B cell (primary cell): ENCODE results near the gene CD79B. TPM values are rescaled to one million over a fixed set of nuclear protein-coding genes. Genes with fewer than 3 reads are reported as not detected.

Source experiments
- ATAC-seq: fragments of 200-7000 bp; cut with Tn5 transposase; one replicate; pipeline ENCODE4 v1.10.0; 2021; ENCODE audit warnings: low read depth, mild to moderate bottlenecking, moderate number of reproducible peaks, moderate library complexity
- CTCF ChIA-PET: fragments of 350-600 bp; sonication (Branson Sonifier 250); formaldehyde crosslinking; loops from one replicate; lab custom pipeline; 2021; ENCODE audit warnings: antibody characterized with exemption, inconsistent platforms; lab: Charles Lee
- POLR2A ChIA-PET: fragments of 350-600 bp; sonication (Branson Sonifier 250); formaldehyde crosslinking; loops from one replicate; lab custom pipeline; 2021; ENCODE audit warnings: antibody characterized with exemption; lab: Charles Lee
- DNase-seq: peaks from one replicate; pipeline ENCODE4 v3.0.0; 2013
- H2AFZ ChIP-seq: 2 replicates; pipeline ENCODE4 v1.6.1; 2012; ENCODE audit warnings: mild to moderate bottlenecking, low read depth, low read length; ENCODE audit not compliant: insufficient read depth, poor library complexity, severe bottlenecking
- H3K27ac ChIP-seq, 2 donors: 1 replicate in 1 of 2; 2 replicates in 1 of 2; pipeline ENCODE4 v1.5.1; 2012 to 2013; ENCODE audit warnings: low read length in 2 of 2, mild to moderate bottlenecking in 2 of 2, moderate library complexity in 1 of 2
- H3K27me3 ChIP-seq, 4 experiments: fragments of 200-600 bp in 1 of 4; sonication (generic) in 1 of 4; replicated peaks in 1 of 4; 1 replicate in 2 of 4; 2 replicates in 2 of 4; pipeline versions ENCODE4 v1.6.1 to v1.7.0; 2013 to 2016; ENCODE audit warnings: low read length in 3 of 4, mild to moderate bottlenecking in 2 of 4, mixed read lengths in 1 of 4, moderate library complexity in 1 of 4; ENCODE audit not compliant: insufficient read depth in 4 of 4, control insufficient read depth in 3 of 4; ENCODE audit errors: control extremely low read depth in 1 of 4
- H3K36me3 ChIP-seq, 2 experiments: replicated peaks in 1 of 2; 1 replicate in 1 of 2; 2 replicates in 1 of 2; pipeline versions ENCODE4 v1.6.1 to v1.7.1; 2013; ENCODE audit warnings: low read length in 1 of 2; ENCODE audit not compliant: insufficient read depth in 2 of 2, control insufficient read depth in 1 of 2; ENCODE audit errors: control extremely low read depth in 1 of 2, extremely low read depth in 1 of 2
- H3K4me1 ChIP-seq, 2 donors: fragments of 200-600 bp in 1 of 2; sonication (generic) in 1 of 2; 1 replicate in 1 of 2; 2 replicates in 1 of 2; pipeline versions ENCODE4 v1.5.1 to v1.6.1; 2013 to 2017; ENCODE audit warnings: low read length in 2 of 2; ENCODE audit not compliant: control insufficient read depth in 2 of 2, insufficient read depth in 2 of 2
- H3K4me2 ChIP-seq: replicated peaks from 2 replicates; pipeline ENCODE3; 2012; ENCODE audit warnings: mild to moderate bottlenecking, low read depth, low read length; ENCODE audit not compliant: poor library complexity, severe bottlenecking
- H3K4me3 ChIP-seq, 5 experiments: fragments of 200-600 bp in 1 of 5; sonication (generic) in 1 of 5; 1 replicate in 3 of 5; 2 replicates in 2 of 5; pipeline versions ENCODE4 v1.5.1 to v1.7.0; 2011 to 2016; ENCODE audit warnings: low read length in 4 of 5, mild to moderate bottlenecking in 4 of 5, low read depth in 2 of 5, control low read depth in 1 of 5, moderate library complexity in 1 of 5; ENCODE audit not compliant: insufficient read depth in 1 of 5; ENCODE audit errors: control extremely low read depth in 1 of 5, extremely low read depth in 1 of 5
- H3K79me2 ChIP-seq: fragments of 200-600 bp; sonication (generic); one replicate; pipeline ENCODE4 v1.6.0; 2016; ENCODE audit warnings: low read length; ENCODE audit not compliant: control insufficient read depth, insufficient read depth
- H3K9ac ChIP-seq: fragments of 200-600 bp; sonication (generic); 2 replicates; pipeline ENCODE4 v1.6.1; 2017; ENCODE audit warnings: mild to moderate bottlenecking, low read length, moderate library complexity
- H3K9me3 ChIP-seq, 3 donors: one replicate each; pipeline versions ENCODE4 v1.6.1 to v1.7.1; 2013; ENCODE audit warnings: low read length in 2 of 3; ENCODE audit not compliant: control insufficient read depth in 2 of 3, insufficient read depth in 1 of 3; ENCODE audit errors: control extremely low read depth in 1 of 3
- H4K20me1 ChIP-seq: 2 replicates; pipeline ENCODE4 v1.6.0; 2012; ENCODE audit warnings: mild to moderate bottlenecking, low read length; ENCODE audit not compliant: insufficient read depth, control insufficient read depth, poor library complexity, severe bottlenecking
- H3K27ac Mint-ChIP-seq: one replicate; pipeline ENCODE4 v1.8.0; 2021; ENCODE audit warnings: mixed read lengths
- H3K27me3 Mint-ChIP-seq: one replicate; pipeline ENCODE4 v1.8.0; 2021; ENCODE audit warnings: mixed read lengths
- H3K4me1 Mint-ChIP-seq: one replicate; pipeline ENCODE4 v1.8.0; 2021; ENCODE audit warnings: mixed read lengths
- H3K4me3 Mint-ChIP-seq: one replicate; pipeline ENCODE4 v1.8.0; 2021; ENCODE audit warnings: mixed read lengths
- H3K9me3 Mint-ChIP-seq: one replicate; pipeline ENCODE4 v1.8.0; 2022; ENCODE audit warnings: mixed read lengths; ENCODE audit not compliant: insufficient read depth
- EZH2 ChIP-seq: IDR thresholded peaks from 2 replicates; pipeline ENCODE4 v1.6.1; 2012; ENCODE audit warnings: borderline replicate concordance, low read depth, mild to moderate bottlenecking, moderate library complexity, low read length; ENCODE audit not compliant: insufficient read depth, poor library complexity, severe bottlenecking
- WGBS: methylation state at CpG from one replicate; pipeline ENCODE4 v1.1.5; 2013; ENCODE audit warnings: missing lambda C conversion rate; ENCODE audit not compliant: insufficient coverage; 5-methylcytosine and 5-hydroxymethylcytosine counted together
- intact Hi-C: fragments of 100-400 bp; cut with micrococcal nuclease; formaldehyde crosslinking; loops from one replicate; pipeline ENCODE4 v1.10.0; 2022
- polyA plus RNA-seq: library from polyadenylated mRNA; depleted of rRNA; stranded (reverse); fragments of >200 nt; gene quantifications from 2 replicates; pipeline ENCODE4 v1.2.3, GENCODE V29; 2012
- total RNA-seq, 2 donors: library from RNA; stranded (reverse); fragments of 120-200 nt in 1 of 2; gene quantifications; 1 replicate in 1 of 2; 2 replicates in 1 of 2; pipeline versions ENCODE4 v1.2.3 to v1.2.4, GENCODE V29; 2013 to 2022
- TF ChIP-seq, protein P1 (sequence below): fragments of 200-600 bp; IDR thresholded peaks from one replicate; pipeline ENCODE4 v1.8.0; 2022; ENCODE audit warnings: antibody characterized with exemption, mild to moderate bottlenecking

CD79B gene
- total and polyA plus RNA-seq, 2 donors (not counting 1 experiment from before 2014, with no cell fraction given) = 891 to 1,100 TPM

DNA sequence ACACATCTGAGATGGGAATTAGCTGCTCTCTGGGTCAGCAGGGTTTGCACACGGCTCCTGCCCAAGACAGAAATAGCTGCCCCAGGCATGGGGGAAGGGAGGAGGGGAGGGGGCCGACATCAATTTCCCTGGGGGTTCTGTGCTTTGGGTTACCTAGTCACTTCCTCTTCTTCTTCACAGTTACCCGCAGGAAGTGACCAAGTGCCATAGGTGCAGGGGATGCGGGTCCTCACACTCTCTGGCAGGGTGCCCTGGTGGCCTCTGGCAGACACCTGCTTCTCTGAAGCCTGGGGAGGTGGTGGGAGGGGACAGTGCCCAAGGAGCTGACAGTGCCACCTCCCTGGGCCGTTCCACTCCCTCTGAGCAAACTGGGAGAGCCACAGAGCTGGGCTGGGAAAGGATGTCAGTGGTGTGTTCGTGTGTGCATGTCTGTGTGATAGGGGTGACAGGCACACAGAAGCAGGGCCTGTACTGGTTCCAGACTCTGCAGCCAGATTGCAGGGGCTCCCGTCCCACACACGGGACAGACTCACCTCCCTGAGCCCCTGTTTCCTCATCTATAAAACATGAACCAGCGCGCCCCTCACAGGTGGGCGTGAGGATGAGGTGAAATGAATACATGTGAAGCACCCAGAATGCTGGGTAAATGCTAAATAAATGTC lies 22.4 kb upstream of the CD79B start:
- Histone ChIP-seq H2AFZ (peak overlapping the region; percentile 47), H3K4me2 (peak overlapping the region; percentile 73), H3K4me3 (peak overlapping the region in 1 of 5 experiments; percentile 15), H3K9ac (peak overlapping the region; percentile 8), H3K9me3 (no peaks in the 10 kb centered on the region), H4K20me1 (no peaks in the 10 kb centered on the region), H3K4me1 (peaks cover 36 to 58% of the 10 kb centered on the region in 2 donors), H3K36me3 (no peaks in the 10 kb centered on the region), H3K79me2 (peaks cover 3% of the 10 kb centered on the region), H3K27ac (peak overlapping the region; percentile 79 to 82), H3K27me3 (no peaks in the 10 kb centered on the region)
- 0% methylated on average over 5 of the region's 11 CpGs for WGBS
- DNase-seq (peak; percentile 81), ATAC-seq (peak; percentile 87)
- TF ChIP-seq, protein P1, sequence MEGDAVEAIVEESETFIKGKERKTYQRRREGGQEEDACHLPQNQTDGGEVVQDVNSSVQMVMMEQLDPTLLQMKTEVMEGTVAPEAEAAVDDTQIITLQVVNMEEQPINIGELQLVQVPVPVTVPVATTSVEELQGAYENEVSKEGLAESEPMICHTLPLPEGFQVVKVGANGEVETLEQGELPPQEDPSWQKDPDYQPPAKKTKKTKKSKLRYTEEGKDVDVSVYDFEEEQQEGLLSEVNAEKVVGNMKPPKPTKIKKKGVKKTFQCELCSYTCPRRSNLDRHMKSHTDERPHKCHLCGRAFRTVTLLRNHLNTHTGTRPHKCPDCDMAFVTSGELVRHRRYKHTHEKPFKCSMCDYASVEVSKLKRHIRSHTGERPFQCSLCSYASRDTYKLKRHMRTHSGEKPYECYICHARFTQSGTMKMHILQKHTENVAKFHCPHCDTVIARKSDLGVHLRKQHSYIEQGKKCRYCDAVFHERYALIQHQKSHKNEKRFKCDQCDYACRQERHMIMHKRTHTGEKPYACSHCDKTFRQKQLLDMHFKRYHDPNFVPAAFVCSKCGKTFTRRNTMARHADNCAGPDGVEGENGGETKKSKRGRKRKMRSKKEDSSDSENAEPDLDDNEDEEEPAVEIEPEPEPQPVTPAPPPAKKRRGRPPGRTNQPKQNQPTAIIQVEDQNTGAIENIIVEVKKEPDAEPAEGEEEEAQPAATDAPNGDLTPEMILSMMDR = no peak
- no peak for TF ChIP-seq EZH2
- H3K27ac Mint-ChIP-seq = peak overlapping the region; percentile 96
- POLR2A ChIA-PET = interaction anchor here (0.6 to 1.3 kb wide), 7 partner anchors 17 to 446 kb away, joined by 3 to 7 read pairs (median 5); partner anchors contain the start of gene ERN1
- H3K4me3 Mint-ChIP-seq = peak overlapping the region; percentile 81
- peaks cover 30% of the 10 kb centered on the region for H3K4me1 Mint-ChIP-seq
- CTCF ChIA-PET = interaction anchor here (1.1 to 14.6 kb wide), 12 partner anchors 8 to 179 kb away, joined by 3 to 504 read pairs (median 14); partner anchors contain the start of genes CD79B, CSHL1, GH1 and ICAM2
- H3K9me3 Mint-ChIP-seq = no peaks in the 10 kb centered on the region
- H3K27me3 Mint-ChIP-seq = no peaks in the 10 kb centered on the region
- intact Hi-C loops = loop anchor here (1.0 to 5.0 kb wide), 2 partner anchors 71 to 178 kb away; partner anchors contain the start of gene ERN1
